ENCODE data around the gene TSPAN7.
A peak's percentile ranks its signal among the peaks of the same experiment; 100 is the strongest.

The TSPAN7 gene

GRCh38 chrX:38652934-38653442 is 91.6 kb downstream of the TSPAN7 start:
- TF ChIP-seq CTCF (IDR thresholded peaks at IDR 0.05; ENCODE audit: low read length) = no peak
- TF ChIP-seq EZH2 (IDR thresholded peaks at IDR 0.05; ENCODE audit: borderline replicate concordance, low read length) = no peak
- Histone ChIP-seq H3K79me2 (ENCODE audit: insufficient read depth, low read length) (no peaks in the 10 kb centered on the region), H3K36me3 (ENCODE audit: insufficient read depth, low read length) (no peaks in the 10 kb centered on the region), H3K4me1 (ENCODE audit: insufficient read depth, low read length, severe bottlenecking) (no peaks in the 10 kb centered on the region), H3K9me2 (ENCODE audit: low read depth, low read length) (no peaks in the 10 kb centered on the region), H3K9ac (ENCODE audit: low read length) (no peak overlapping the region), H3K4me3 (ENCODE audit: low read depth, low read length, poor library complexity, severe bottlenecking) (no peak overlapping the region), H3F3A (ENCODE audit: insufficient read depth, low read length) (no peaks in the 10 kb centered on the region), H3K27me3 (ENCODE audit: insufficient read depth, low read length) (no peaks in the 10 kb centered on the region), H3K9me3 (ENCODE audit: low read length) (no peaks in the 10 kb centered on the region), H3K4me2 (ENCODE audit: low read length) (no peak overlapping the region), H3K27ac (ENCODE audit: low read depth, low read length, poor library complexity, severe bottlenecking) (no peak overlapping the region), H2AFZ (ENCODE audit: low read length) (no peak overlapping the region), H4K20me1 (ENCODE audit: insufficient read depth, low read length) (no peaks in the 10 kb centered on the region)

DNA sequence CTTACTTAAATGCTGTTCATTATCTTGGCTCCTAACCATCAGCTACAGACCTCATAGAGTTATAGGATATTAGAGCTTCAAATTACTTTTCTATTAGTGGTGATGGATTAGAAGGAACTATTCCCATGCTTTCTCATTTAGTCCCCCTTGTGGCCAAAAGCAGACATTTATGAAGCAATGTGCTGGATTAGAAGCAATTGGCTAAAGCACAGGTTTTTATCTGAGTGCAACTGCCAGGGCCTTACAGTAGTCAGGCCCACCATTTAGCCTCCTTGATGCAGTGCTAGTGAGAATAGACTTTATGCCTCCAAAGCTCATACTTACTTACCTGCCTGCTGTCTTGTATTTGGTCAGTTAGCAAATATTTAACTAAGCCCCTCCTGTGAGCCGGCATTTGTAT is 93.0 kb downstream of the TSPAN7 start:
- Histone ChIP-seq H2AFZ (ENCODE audit: low read length) (no peak overlapping the region), H3F3A (ENCODE audit: insufficient read depth, low read length) (no peaks in the 10 kb centered on the region), H3K9me2 (ENCODE audit: low read depth, low read length) (no peaks in the 10 kb centered on the region), H3K9ac (ENCODE audit: low read length) (no peak overlapping the region), H3K79me2 (ENCODE audit: insufficient read depth, low read length) (no peaks in the 10 kb centered on the region), H3K4me3 (ENCODE audit: low read depth, low read length, poor library complexity, severe bottlenecking) (no peak overlapping the region), H3K4me1 (ENCODE audit: insufficient read depth, low read length, severe bottlenecking) (no peaks in the 10 kb centered on the region), H3K9me3 (ENCODE audit: low read length) (no peaks in the 10 kb centered on the region), H4K20me1 (ENCODE audit: insufficient read depth, low read length) (no peaks in the 10 kb centered on the region), H3K36me3 (ENCODE audit: insufficient read depth, low read length) (no peaks in the 10 kb centered on the region), H3K27me3 (ENCODE audit: insufficient read depth, low read length) (no peaks in the 10 kb centered on the region), H3K27ac (ENCODE audit: low read depth, low read length, poor library complexity, severe bottlenecking) (no peak overlapping the region), H3K4me2 (ENCODE audit: low read length) (no peak overlapping the region)
- TF ChIP-seq CTCF (IDR thresholded peaks at IDR 0.05; ENCODE audit: low read length) = peak; percentile 36; the same call in 1 of the 2 replicates
- no peak for TF ChIP-seq EZH2 (IDR thresholded peaks at IDR 0.05; ENCODE audit: borderline replicate concordance, low read length)

DNA sequence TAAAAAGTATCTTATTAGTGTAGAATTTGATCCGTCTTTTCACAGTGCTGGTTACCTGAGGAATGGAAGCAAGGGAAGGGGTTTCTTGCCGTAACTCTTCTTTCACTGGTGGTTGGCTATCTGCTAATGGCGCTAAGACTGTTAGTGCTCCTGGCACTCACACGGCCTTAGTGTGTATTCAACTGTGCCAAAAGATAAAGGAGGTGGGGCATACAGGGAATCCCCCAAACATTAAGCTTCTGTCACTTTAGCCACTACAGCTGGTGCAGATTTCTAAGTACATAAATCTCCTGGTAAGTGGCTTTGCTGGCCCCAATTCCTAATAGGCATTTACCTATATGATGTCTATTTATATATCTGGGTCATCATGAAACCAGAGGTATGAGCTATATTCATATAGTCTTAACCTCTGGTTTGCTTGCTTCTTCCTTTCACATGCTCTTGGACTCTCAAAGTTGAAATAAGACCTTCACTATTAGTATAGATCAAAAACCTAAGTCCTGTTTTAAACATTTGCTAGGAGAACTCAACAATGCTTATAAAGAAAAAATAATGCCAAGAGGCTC is 95.1 kb downstream of the TSPAN7 start:
- Histone ChIP-seq H3K27me3 (ENCODE audit: insufficient read depth, low read length) (no peaks in the 10 kb centered on the region), H3K9me3 (ENCODE audit: low read length) (no peaks in the 10 kb centered on the region), H3K4me3 (ENCODE audit: low read depth, low read length, poor library complexity, severe bottlenecking) (no peak overlapping the region), H3K9ac (ENCODE audit: low read length) (no peak overlapping the region), H3K36me3 (ENCODE audit: insufficient read depth, low read length) (no peaks in the 10 kb centered on the region), H3K4me2 (ENCODE audit: low read length) (no peak overlapping the region), H2AFZ (ENCODE audit: low read length) (no peak overlapping the region), H4K20me1 (ENCODE audit: insufficient read depth, low read length) (no peaks in the 10 kb centered on the region), H3K4me1 (ENCODE audit: insufficient read depth, low read length, severe bottlenecking) (no peaks in the 10 kb centered on the region), H3K27ac (ENCODE audit: low read depth, low read length, poor library complexity, severe bottlenecking) (no peak overlapping the region), H3K79me2 (ENCODE audit: insufficient read depth, low read length) (no peaks in the 10 kb centered on the region), H3K9me2 (ENCODE audit: low read depth, low read length) (no peaks in the 10 kb centered on the region), H3F3A (ENCODE audit: insufficient read depth, low read length) (no peaks in the 10 kb centered on the region)
- no peak for TF ChIP-seq CTCF (IDR thresholded peaks at IDR 0.05; ENCODE audit: low read length)
- TF ChIP-seq EZH2 (IDR thresholded peaks at IDR 0.05; ENCODE audit: borderline replicate concordance, low read length) = no peak
